Measurements from ENCODE around the gene STKLD1. TPM values are rescaled to one million over a fixed set of nuclear protein-coding genes. Genes with fewer than 3 reads are reported as not detected.

Gene STKLD1
- total and polyA plus RNA-seq, 9 of the 15 experiments (the other 6 are each of a cell fraction or from before 2014, with no cell fraction given): 0.10 to 0.65 (median 0.33) TPM; not detected in 2

DNA sequence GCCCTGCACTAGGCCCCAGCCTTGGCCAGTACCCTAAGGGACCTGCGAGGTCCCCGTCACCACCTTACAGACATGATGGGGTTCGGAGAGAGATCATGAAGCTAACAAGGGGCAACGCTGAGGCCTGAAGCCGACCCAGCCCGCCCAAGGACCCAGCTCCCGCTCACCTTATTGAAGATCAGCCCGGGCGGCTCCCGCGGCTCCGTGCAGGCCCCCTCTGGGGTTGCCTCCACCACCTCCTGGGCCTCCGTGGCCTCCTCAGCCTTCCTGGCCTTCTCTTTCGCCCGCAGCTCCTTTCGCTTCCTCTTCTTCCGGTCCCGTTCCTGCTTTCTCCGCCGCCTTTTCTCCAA lies 43.8 kb upstream of the STKLD1 start:
- Histone ChIP-seq H3K27me3 (ENCODE audit: control insufficient read depth in 2 of 2, insufficient read depth in 2 of 2, low read length in 2 of 2) (no peaks in the 10 kb centered on the region; a peak in 1 of 5 replicates), H3K79me2 (ENCODE audit: control insufficient read depth, insufficient read depth, low read length) (peaks cover 39% of the 10 kb centered on the region), H3K9me1 (ENCODE audit: control insufficient read depth, insufficient read depth, low read length) (no peaks in the 10 kb centered on the region), H3K9ac (ENCODE audit: insufficient read depth in 1 of 2, low read depth in 2 of 2, low read length in 2 of 2) (peak overlapping the region in 1 of 2 experiments; percentile 37; a peak in 1 of 4 replicates), H3K36me3 (ENCODE audit: control insufficient read depth, insufficient read depth, low read length) (peaks cover 52% of the 10 kb centered on the region), H3K9me3 (replicated peaks; ENCODE audit: control insufficient read depth, insufficient read depth, low read depth, low read length) (0 out of 2 replicates have a peak, but pooled peaks cover 1% of the 10 kb centered on the region), H2AFZ (ENCODE audit: low read depth, low read length) (no peak overlapping the region), H3K4me1 (replicated peaks in 1 of 2; ENCODE audit: control insufficient read depth in 2 of 2, insufficient read depth in 2 of 2, low read length in 2 of 2) (peaks cover 6 to 42% of the 10 kb centered on the region in 2 experiments; a peak in 4 of 5 replicates), H4K20me1 (replicated peaks; ENCODE audit: control insufficient read depth, insufficient read depth, low read length) (peaks cover 4% of the 10 kb centered on the region; the same call in 1 of the 2 replicates), H3K4me3 (no peak overlapping the region), H3K4me2 (ENCODE audit: insufficient read depth, low read length) (no peak overlapping the region), H3K27ac (ENCODE audit: extremely low read depth, low read depth, low read length) (no peak overlapping the region)
- no peak for TF ChIP-seq RUNX1 (IDR thresholded peaks at IDR 0.05; ENCODE audit: low read depth)
- no peak for TF ChIP-seq MYBL2 (IDR thresholded peaks at IDR 0.05; ENCODE audit: low read depth)
- no peak for TF ChIP-seq MYBL2 (CRISPR knock-in tag; IDR thresholded peaks at IDR 0.05; ENCODE audit: borderline replicate concordance)
- peak; percentile 0 for TF ChIP-seq RBM22 (IDR thresholded peaks at IDR 0.05; ENCODE audit: low read depth, low read length, poor library complexity, severe bottlenecking)
- TF ChIP-seq ZNF586 (CRISPR knock-in tag; conservative IDR thresholded peaks at IDR 0.05): no peak
- TF ChIP-seq RBFOX2 (IDR thresholded peaks at IDR 0.05; ENCODE audit: low read depth, low read length): peak; percentile 47
- no peak for TF ChIP-seq ZNF583 (CRISPR knock-in tag; IDR thresholded peaks at IDR 0.05)
- POLR2A ChIA-PET: interaction anchor here (0.7 kb wide), 2 partner anchors 15 to 130 kb away, joined by 3 read pairs; partner anchors contain the start of genes MED22 and RPL7A
- DNase-seq (ENCODE audit: extremely low read depth in 1 of 4, low spot score in 3 of 4) (peak in 1 of 4 experiments; percentile 0), FAIRE-seq (no peak), ATAC-seq (no peak)
- no TSS peak for BruUV-seq (replicated peaks)
- CTCF ChIA-PET (ENCODE audit: low intra/inter-chr PET ratio): no interaction called here
- intact Hi-C loops (cut with micrococcal nuclease) (no loop called here), in situ Hi-C loops (cut with MboI) (loop anchor here (5.0 kb wide), 1 partner anchor 145 kb away; no protein-coding TSS in a partner anchor)
- 100% methylated on average over 9 of the region's 20 CpGs for WGBS (ENCODE audit: insufficient coverage, low coverage, missing lambda C conversion rate)

Data from K562 (cell line).